Trophoblast cell (in vitro differentiated cells and primary cell): Measurements from ENCODE around the gene PLB1.

Source experiments
- DNase-seq, 2 donors: peaks; one replicate each; pipeline ENCODE4 v3.0.0-alpha.2; 2016
- H2AFZ ChIP-seq: 2 replicates; pipeline ENCODE4 v1.6.1; 2013; ENCODE audit warnings: low read length, moderate library complexity, mild to moderate bottlenecking; ENCODE audit not compliant: insufficient read depth, poor library complexity
- H2AK5ac ChIP-seq: 2 replicates; pipeline ENCODE4 v1.6.1; 2013; ENCODE audit warnings: mild to moderate bottlenecking, low read length
- H2BK120ac ChIP-seq: 2 replicates; pipeline ENCODE4 v1.6.1; 2013; ENCODE audit warnings: low read length, mild to moderate bottlenecking, moderate library complexity; ENCODE audit not compliant: insufficient read depth, poor library complexity
- H2BK12ac ChIP-seq: 2 replicates; pipeline ENCODE4 v1.6.1; 2013; ENCODE audit warnings: mild to moderate bottlenecking, low read length, moderate library complexity
- H2BK5ac ChIP-seq: 2 replicates; pipeline ENCODE4 v1.6.1; 2013; ENCODE audit warnings: low read length, low read depth, moderate library complexity, mild to moderate bottlenecking; ENCODE audit not compliant: poor library complexity
- H3K14ac ChIP-seq: 2 replicates; pipeline ENCODE4 v1.6.1; 2013; ENCODE audit warnings: mild to moderate bottlenecking, low read length
- H3K18ac ChIP-seq: 2 replicates; pipeline ENCODE4 v1.6.1; 2013; ENCODE audit warnings: mild to moderate bottlenecking, low read length
- H3K23ac ChIP-seq: 2 replicates; pipeline ENCODE4 v1.6.1; 2013; ENCODE audit warnings: low read length
- H3K27ac ChIP-seq: 2 replicates; pipeline ENCODE4 v1.5.1; 2013; ENCODE audit warnings: low read depth, mild to moderate bottlenecking, inconsistent platforms, low read length, moderate library complexity
- H3K27me3 ChIP-seq: 2 replicates; pipeline ENCODE4 v1.6.1; 2013; ENCODE audit warnings: inconsistent platforms, mild to moderate bottlenecking, low read length, moderate library complexity; ENCODE audit not compliant: insufficient read depth
- H3K36me3 ChIP-seq, 2 experiments: 1 replicate in 1 of 2; 2 replicates in 1 of 2; pipeline ENCODE4 v1.6.1; 2013; ENCODE audit warnings: low read length in 2 of 2, mild to moderate bottlenecking in 2 of 2, moderate library complexity in 1 of 2; ENCODE audit not compliant: insufficient read depth in 2 of 2, control insufficient read depth in 1 of 2
- H3K4ac ChIP-seq: 2 replicates; pipeline ENCODE4 v1.6.1; 2013; ENCODE audit warnings: low read depth, mild to moderate bottlenecking, low read length, moderate library complexity
- H3K4me1 ChIP-seq, 2 experiments: 1 replicate in 1 of 2; 2 replicates in 1 of 2; pipeline ENCODE4 v1.6.1; 2013; ENCODE audit warnings: low read length in 2 of 2, mild to moderate bottlenecking in 2 of 2, moderate library complexity in 1 of 2; ENCODE audit not compliant: insufficient read depth in 2 of 2, control insufficient read depth in 1 of 2
- H3K4me2 ChIP-seq: 2 replicates; pipeline ENCODE4 v1.6.1; 2013; ENCODE audit warnings: inconsistent platforms, mild to moderate bottlenecking, low read length, moderate library complexity
- H3K4me3 ChIP-seq: 2 replicates; pipeline ENCODE4 v1.5.1; 2013; ENCODE audit warnings: mild to moderate bottlenecking, low read depth, low read length, inconsistent platforms
- H3K79me1 ChIP-seq: one replicate; pipeline ENCODE4 v1.6.1; 2013; ENCODE audit warnings: low read length
- H3K79me2 ChIP-seq: 2 replicates; pipeline ENCODE4 v1.6.1; 2013; ENCODE audit warnings: low read length, mild to moderate bottlenecking; ENCODE audit not compliant: control insufficient read depth, insufficient read depth, poor library complexity
- H3K9ac ChIP-seq: 2 replicates; pipeline ENCODE4 v1.6.1; 2013; ENCODE audit warnings: mild to moderate bottlenecking, low read length
- H3K9me3 ChIP-seq: 2 replicates; pipeline ENCODE4 v1.6.1; 2013; ENCODE audit warnings: low read depth, mild to moderate bottlenecking, control low read depth, inconsistent platforms, low read length; ENCODE audit not compliant: insufficient read depth
- H4K12ac ChIP-seq: 2 replicates; pipeline ENCODE4 v1.6.1; 2013; ENCODE audit warnings: low read depth, mild to moderate bottlenecking, low read length, moderate library complexity
- H4K8ac ChIP-seq: 2 replicates; pipeline ENCODE4 v1.6.1; 2013; ENCODE audit warnings: low read depth, mild to moderate bottlenecking, low read length, moderate library complexity
- H4K91ac ChIP-seq: one replicate; pipeline ENCODE4 v1.6.1; 2013; ENCODE audit warnings: low read depth, mild to moderate bottlenecking, low read length, moderate library complexity
- WGBS: extraction: QIAGEN DNeasy Blood & Tissue Kit; methylation state at CpG from one replicate; pipeline ENCODE4 v1.1.7; 2013; ENCODE audit warnings: missing lambda C conversion rate; ENCODE audit not compliant: insufficient read length, insufficient coverage; ENCODE audit errors: extremely low coverage; 5-methylcytosine and 5-hydroxymethylcytosine counted together

The PLB1 gene

GRCh38 chr2:28463893-28464292, 32.0 kb upstream of the PLB1 start:
- Histone ChIP-seq H3K4me3 (no peak overlapping the region), H2AK5ac (no peak overlapping the region), H2BK12ac (no peak overlapping the region), H3K14ac (no peak overlapping the region), H4K8ac (no peak overlapping the region), H2AFZ (no peak overlapping the region), H3K27ac (no peak overlapping the region), H4K12ac (no peak overlapping the region), H3K4me2 (no peak overlapping the region), H3K4me1 (no peaks in the 10 kb centered on the region), H3K23ac (no peak overlapping the region), H3K79me1 (no peaks in the 10 kb centered on the region), H3K4ac (no peak overlapping the region), H3K9ac (no peak overlapping the region), H3K27me3 (no peaks in the 10 kb centered on the region), H3K36me3 (no peaks in the 10 kb centered on the region), H2BK120ac (no peak overlapping the region), H2BK5ac (no peak overlapping the region), H3K18ac (no peak overlapping the region), H3K9me3 (no peaks in the 10 kb centered on the region), H4K91ac (no peak overlapping the region), H3K79me2 (no peaks in the 10 kb centered on the region)
- no peak for DNase-seq
- WGBS: no CpG with 5 or more reads among the region's 4 CpGs

GRCh38 chr2:28465148-28465885, 30.5 kb upstream of the PLB1 start:
- no peak overlapping the region for H2BK120ac ChIP-seq
- H3K9me3 ChIP-seq: no peaks in the 10 kb centered on the region
- H2AK5ac ChIP-seq: no peak overlapping the region
- no peak overlapping the region for H4K8ac ChIP-seq
- no peak overlapping the region for H3K23ac ChIP-seq
- H4K12ac ChIP-seq: no peak overlapping the region
- no peak overlapping the region for H2AFZ ChIP-seq
- no peak overlapping the region for H2BK12ac ChIP-seq
- DNase-seq: no peak
- H3K4me3 ChIP-seq: no peak overlapping the region
- no CpG with 5 or more reads among the region's 8 CpGs for WGBS
- no peaks in the 10 kb centered on the region for H3K4me1 ChIP-seq
- H3K4me2 ChIP-seq: no peak overlapping the region
- no peaks in the 10 kb centered on the region for H3K79me1 ChIP-seq
- no peak overlapping the region for H3K4ac ChIP-seq
- no peak overlapping the region for H4K91ac ChIP-seq
- no peak overlapping the region for H3K9ac ChIP-seq
- H3K27ac ChIP-seq: no peak overlapping the region
- H3K36me3 ChIP-seq: no peaks in the 10 kb centered on the region
- no peaks in the 10 kb centered on the region for H3K79me2 ChIP-seq
- H2BK5ac ChIP-seq: no peak overlapping the region
- H3K18ac ChIP-seq: no peak overlapping the region
- H3K27me3 ChIP-seq: no peaks in the 10 kb centered on the region
- no peak overlapping the region for H3K14ac ChIP-seq

- H3K14ac ChIP-seq: no peak overlapping the region
- no peaks in the 10 kb centered on the region for H3K4me1 ChIP-seq
Measured at GRCh38 chr2:28469304-28469703, 26.6 kb upstream of the PLB1 start.

DNA sequence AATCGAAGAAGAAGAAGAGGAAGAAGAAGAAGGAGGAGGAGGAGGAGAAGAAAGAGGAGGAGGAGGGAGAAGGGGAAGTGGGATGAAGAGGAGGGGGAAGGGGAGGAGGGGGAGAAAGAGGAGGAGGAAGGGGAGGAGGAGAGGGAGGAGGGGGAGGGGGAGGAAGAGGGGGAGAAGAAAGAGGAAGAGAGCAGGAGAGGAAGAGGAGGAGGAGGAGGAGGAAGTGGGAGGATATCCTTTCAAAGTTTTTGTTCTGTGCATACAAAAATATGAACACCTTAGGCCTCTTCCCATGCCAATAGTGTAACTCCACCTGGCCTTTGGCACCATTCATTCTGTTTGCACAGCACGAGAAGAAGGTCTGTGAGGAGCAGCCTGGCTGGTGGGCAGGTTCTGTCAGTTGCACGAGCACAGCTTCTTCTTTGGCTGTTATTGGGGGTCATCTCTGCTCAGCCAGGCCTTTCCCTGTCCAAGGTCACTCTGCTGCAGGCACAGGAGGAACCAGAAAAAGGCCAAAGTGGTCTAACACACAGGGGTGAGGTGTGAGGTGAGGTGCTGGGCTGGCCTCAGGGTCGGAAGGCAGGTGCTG, 25.8 kb upstream of the PLB1 start:
- no peak overlapping the region for H3K4me3 ChIP-seq
- no peaks in the 10 kb centered on the region for H3K27me3 ChIP-seq
- H3K79me2 ChIP-seq: no peaks in the 10 kb centered on the region
- no peak overlapping the region for H2AFZ ChIP-seq
- no peak for DNase-seq
- no peaks in the 10 kb centered on the region for H3K79me1 ChIP-seq
- no CpG with 5 or more reads among the region's 4 CpGs for WGBS
- no peak overlapping the region for H2AK5ac ChIP-seq
- H2BK120ac ChIP-seq: no peak overlapping the region
- H3K27ac ChIP-seq: no peak overlapping the region
- H3K4me1 ChIP-seq: no peaks in the 10 kb centered on the region
- H3K23ac ChIP-seq: no peak overlapping the region
- no peak overlapping the region for H3K14ac ChIP-seq
- no peak overlapping the region for H3K4ac ChIP-seq
- no peak overlapping the region for H2BK5ac ChIP-seq
- H4K91ac ChIP-seq: no peak overlapping the region
- H3K18ac ChIP-seq: no peak overlapping the region
- H4K12ac ChIP-seq: no peak overlapping the region
- peaks cover 4% of the 10 kb centered on the region for H3K9me3 ChIP-seq
- no peak overlapping the region for H2BK12ac ChIP-seq
- no peak overlapping the region for H4K8ac ChIP-seq
- H3K9ac ChIP-seq: no peak overlapping the region
- H3K4me2 ChIP-seq: no peak overlapping the region
- H3K36me3 ChIP-seq: no peaks in the 10 kb centered on the region

More at GRCh38 chr2:28469304-28469703, 26.6 kb upstream of the PLB1 start:
- no peaks in the 10 kb centered on the region for H3K79me2 ChIP-seq
- H4K91ac ChIP-seq: no peak overlapping the region
- no peak overlapping the region for H2BK5ac ChIP-seq
- no peak overlapping the region for H3K27ac ChIP-seq
- no peaks in the 10 kb centered on the region for H3K36me3 ChIP-seq
- H3K4ac ChIP-seq: no peak overlapping the region
- no peak overlapping the region for H2AFZ ChIP-seq
- H3K9me3 ChIP-seq: peaks cover 3% of the 10 kb centered on the region
- H2BK120ac ChIP-seq: no peak overlapping the region
- H3K9ac ChIP-seq: no peak overlapping the region
- no peak for DNase-seq
- no peaks in the 10 kb centered on the region for H3K27me3 ChIP-seq
- H3K18ac ChIP-seq: no peak overlapping the region
- H3K4me2 ChIP-seq: no peak overlapping the region
- no peaks in the 10 kb centered on the region for H3K79me1 ChIP-seq
- no peak overlapping the region for H3K4me3 ChIP-seq
- H2AK5ac ChIP-seq: no peak overlapping the region
- no peak overlapping the region for H4K8ac ChIP-seq
- H4K12ac ChIP-seq: no peak overlapping the region
- no peak overlapping the region for H2BK12ac ChIP-seq
- H3K23ac ChIP-seq: no peak overlapping the region
